Muscle of leg (tissue), 11 donors: ENCODE data around the gene RBKS. TPM values are rescaled to one million over a fixed set of nuclear protein-coding genes. Genes with fewer than 3 reads are reported as not detected.
A peak's percentile ranks its signal among the peaks of the same experiment; 100 is the strongest.

ENCODE experiments used
- DNase-seq: peaks from one replicate; pipeline ENCODE4 v3.0.0; 2013
- H3K27ac ChIP-seq: one replicate; pipeline ENCODE4 v1.5.1; 2013; ENCODE audit warnings: mild to moderate bottlenecking, low read length, control low read depth
- H3K27me3 ChIP-seq: one replicate; pipeline ENCODE4 v1.6.1; 2013; ENCODE audit warnings: low read length; ENCODE audit not compliant: control insufficient read depth, insufficient read depth
- H3K36me3 ChIP-seq: one replicate; pipeline ENCODE4 v1.6.1; 2013; ENCODE audit warnings: low read length; ENCODE audit not compliant: control insufficient read depth, insufficient read depth
- H3K4me1 ChIP-seq: one replicate; pipeline ENCODE4 v1.6.1; 2013; ENCODE audit warnings: low read length; ENCODE audit not compliant: control insufficient read depth, insufficient read depth
- H3K4me3 ChIP-seq: one replicate; pipeline ENCODE4 v1.5.1; 2013; ENCODE audit warnings: low read length, control low read depth
- H3K9me3 ChIP-seq: replicated peaks from 2 replicates; pipeline ENCODE4 v1.6.1; 2013; ENCODE audit warnings: low read depth, low read length; ENCODE audit not compliant: control insufficient read depth
- WGBS: methylation state at CpG from one replicate; pipeline ENCODE4 v1.1.5; 2013; ENCODE audit warnings: missing lambda C conversion rate; ENCODE audit not compliant: insufficient coverage; 5-methylcytosine and 5-hydroxymethylcytosine counted together
- polyA plus RNA-seq, 8 donors: library from polyadenylated mRNA; unstranded; fragments of 120-200 nt; gene quantifications; one replicate each; pipeline versions ENCODE4 v1.2.1 to v1.2.3, GENCODE V29; 2013; ENCODE audit warnings: inconsistent platforms in 1 of 8, low replicate concordance in 1 of 8; ENCODE audit not compliant: insufficient read length in 8 of 8, insufficient read depth in 1 of 8
- total RNA-seq: library from RNA; stranded (reverse); fragments of 120-200 nt; gene quantifications from one replicate; pipeline ENCODE4 v1.2.4, GENCODE V29; 2013

The RBKS gene
- total and polyA plus RNA-seq, 9 donors = 0.56 to 1.4 (median 0.87) TPM

DNA sequence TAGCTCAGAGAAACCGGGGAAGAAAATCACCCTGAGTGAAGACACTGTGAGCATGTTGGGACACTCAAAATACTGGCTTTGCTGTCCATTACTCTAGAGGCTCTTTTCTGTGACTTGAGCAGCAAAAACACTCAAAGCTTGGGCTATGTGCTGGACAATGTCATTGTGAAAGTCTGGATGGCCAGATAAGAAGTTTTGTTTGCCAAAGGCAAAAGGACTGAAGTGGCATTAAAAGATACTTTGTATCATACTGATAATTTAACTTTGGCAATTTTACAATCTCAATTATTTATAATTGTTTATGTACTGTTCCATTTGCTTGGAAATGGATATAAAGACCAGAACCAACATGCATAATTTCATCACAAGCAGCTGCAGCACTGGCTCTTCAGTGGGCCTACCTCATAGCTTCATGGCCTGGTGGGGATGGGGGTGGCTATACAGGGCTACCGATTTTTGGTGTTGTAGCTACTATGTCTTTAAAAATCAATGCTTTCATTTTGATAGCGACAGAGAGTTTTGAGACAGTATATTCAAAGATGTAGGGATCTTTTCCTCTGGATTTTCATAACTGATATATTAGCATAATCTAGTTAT is 51.1 kb downstream of the RBKS start:
- no peaks in the 10 kb centered on the region for H3K9me3 ChIP-seq
- no peak overlapping the region for H3K27ac ChIP-seq
- WGBS = 64% methylated on average over 1 of the region's 3 CpGs
- H3K4me1 ChIP-seq = no peaks in the 10 kb centered on the region
- no peak overlapping the region for H3K4me3 ChIP-seq
- no peak for DNase-seq
- H3K27me3 ChIP-seq = no peaks in the 10 kb centered on the region
- no peaks in the 10 kb centered on the region for H3K36me3 ChIP-seq

DNA sequence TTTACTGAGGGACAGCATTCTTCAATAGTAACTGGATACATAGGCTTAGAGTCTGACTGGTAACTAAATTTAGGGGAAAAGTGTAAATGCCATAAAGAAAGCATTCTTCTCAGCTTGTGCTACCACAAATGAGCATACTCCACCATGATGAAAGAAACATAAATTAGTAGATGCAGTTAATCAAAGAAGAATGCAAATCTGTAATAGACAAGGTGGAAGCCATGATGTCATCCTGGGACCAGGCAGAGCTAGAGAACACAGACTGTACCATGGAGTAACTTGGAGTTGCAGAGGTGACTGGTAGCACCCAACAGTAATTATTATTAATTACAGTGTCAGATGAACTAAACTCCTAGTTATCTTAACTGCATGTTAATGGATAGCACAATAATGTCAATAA is 51.7 kb downstream of the RBKS start:
- H3K36me3 ChIP-seq = no peaks in the 10 kb centered on the region
- no peaks in the 10 kb centered on the region for H3K27me3 ChIP-seq
- no peak overlapping the region for H3K4me3 ChIP-seq
- H3K9me3 ChIP-seq = no peaks in the 10 kb centered on the region
- no peak for DNase-seq
- no peak overlapping the region for H3K27ac ChIP-seq
- no peaks in the 10 kb centered on the region for H3K4me1 ChIP-seq

DNA sequence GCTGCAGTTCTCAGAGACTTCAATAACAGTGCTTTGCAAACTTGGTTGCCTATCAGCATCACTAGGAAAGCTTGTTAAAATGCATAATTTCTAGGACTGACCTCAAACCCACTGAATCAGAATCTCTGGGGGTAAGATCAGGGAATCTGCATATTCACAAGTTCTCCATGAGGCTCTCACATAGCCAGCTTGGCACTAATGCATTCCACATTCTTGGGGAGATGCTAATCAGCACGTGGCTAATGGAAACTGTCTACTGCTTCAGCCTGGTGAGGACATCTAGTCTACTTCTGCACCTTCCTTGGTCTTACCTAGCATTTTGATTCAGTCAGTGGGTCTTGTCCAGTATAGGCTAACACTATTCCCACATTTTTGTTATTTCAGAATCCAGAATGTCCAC is 56.3 kb downstream of the RBKS start:
- Histone ChIP-seq H3K9me3 (no peaks in the 10 kb centered on the region), H3K4me1 (no peaks in the 10 kb centered on the region), H3K36me3 (no peaks in the 10 kb centered on the region), H3K4me3 (no peak overlapping the region), H3K27ac (no peak overlapping the region), H3K27me3 (no peaks in the 10 kb centered on the region)
- no peak for DNase-seq
- WGBS = 30% methylated on average over 1 of the region's 1 CpG

DNA sequence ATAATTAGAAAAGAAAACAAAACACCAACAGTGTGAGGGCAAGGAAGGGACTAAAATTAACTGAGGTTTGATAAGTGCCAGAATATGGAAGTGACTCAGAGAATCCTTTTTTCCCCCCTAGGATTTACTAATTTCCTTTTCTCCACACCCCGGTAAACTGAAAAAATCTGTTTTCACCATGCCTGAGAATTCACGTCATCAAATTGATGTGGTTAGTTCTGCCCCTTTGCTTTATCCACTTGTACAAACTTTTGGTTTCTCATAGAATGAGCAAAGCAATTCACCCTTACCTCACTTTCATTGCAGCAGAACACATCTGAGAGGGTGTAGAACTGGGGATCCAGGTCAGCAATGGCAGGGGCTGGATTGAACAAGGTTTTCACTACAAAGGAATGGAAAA is 57.8 kb downstream of the RBKS start:
- no peaks in the 10 kb centered on the region for H3K9me3 ChIP-seq
- no peaks in the 10 kb centered on the region for H3K4me1 ChIP-seq
- DNase-seq = no peak
- no CpG with 5 or more reads among the region's 2 CpGs for WGBS
- no peaks in the 10 kb centered on the region for H3K27me3 ChIP-seq
- H3K36me3 ChIP-seq = no peaks in the 10 kb centered on the region
- no peak overlapping the region for H3K4me3 ChIP-seq
- no peak overlapping the region for H3K27ac ChIP-seq

DNA sequence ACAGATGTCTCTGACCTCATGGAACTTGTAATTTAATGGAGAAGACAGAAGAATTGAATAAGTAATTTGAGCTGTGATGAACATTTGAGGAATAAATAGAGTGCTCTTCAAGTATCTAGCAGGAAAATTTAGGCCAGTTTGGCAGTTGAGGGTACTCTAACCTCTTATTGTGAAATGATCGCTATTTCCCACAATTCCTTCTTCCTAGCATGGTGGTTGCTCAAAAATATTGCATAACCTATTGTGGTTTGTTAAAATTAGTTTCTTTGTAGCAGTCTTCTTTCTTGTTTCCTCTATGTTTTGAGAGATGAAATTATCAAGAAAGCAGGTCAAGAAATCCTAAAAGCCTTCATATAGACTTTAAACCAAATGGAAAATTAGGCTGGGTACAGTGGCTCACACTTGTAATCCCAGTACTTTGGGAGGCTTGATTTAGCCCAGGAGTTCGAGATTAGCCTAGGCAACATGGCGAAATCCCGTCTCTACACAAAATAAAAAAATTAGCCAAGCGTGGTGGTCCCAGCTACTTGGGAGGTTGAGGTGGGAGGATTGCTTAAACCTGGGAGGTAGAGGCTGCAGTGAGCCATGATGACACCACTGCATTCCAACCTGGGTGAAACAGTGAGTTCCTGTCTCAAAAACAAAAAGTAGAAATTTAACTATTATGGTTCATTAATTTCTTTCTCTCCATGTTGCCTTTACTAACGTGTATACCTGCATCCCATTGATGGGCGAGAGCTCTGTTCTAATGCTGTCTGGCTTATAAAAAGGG is 58.7 kb downstream of the RBKS start:
- DNase-seq = peak; percentile 10
- WGBS = no CpG with 5 or more reads among the region's 7 CpGs
- Histone ChIP-seq H3K9me3 (no peaks in the 10 kb centered on the region), H3K27me3 (no peaks in the 10 kb centered on the region), H3K27ac (no peak overlapping the region), H3K4me3 (no peak overlapping the region), H3K4me1 (no peaks in the 10 kb centered on the region), H3K36me3 (no peaks in the 10 kb centered on the region)

DNA sequence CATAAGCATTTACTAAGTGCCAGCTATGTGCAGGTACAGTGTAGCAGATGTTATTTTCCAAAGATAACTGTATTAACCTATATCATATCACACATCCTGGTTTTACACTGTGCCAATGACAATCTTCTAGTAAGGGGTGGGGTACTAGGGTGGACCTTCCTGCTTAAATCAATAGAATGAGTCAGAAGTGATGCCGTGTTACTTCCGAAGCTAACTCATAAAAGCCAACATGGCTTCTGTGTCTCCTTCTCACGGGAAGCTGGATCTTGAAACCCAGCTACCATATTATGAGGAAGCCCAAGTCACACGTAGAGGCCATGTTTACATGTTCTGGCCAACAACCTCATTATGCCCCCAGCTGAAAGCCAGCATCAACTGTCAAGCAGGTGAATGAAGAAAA is 59.5 kb downstream of the RBKS start:
- DNase-seq = no peak
- Histone ChIP-seq H3K27me3 (no peaks in the 10 kb centered on the region), H3K27ac (no peak overlapping the region), H3K4me1 (no peaks in the 10 kb centered on the region), H3K36me3 (no peaks in the 10 kb centered on the region), H3K4me3 (no peak overlapping the region), H3K9me3 (no peaks in the 10 kb centered on the region)
- 86% methylated on average over 1 of the region's 4 CpGs for WGBS

DNA sequence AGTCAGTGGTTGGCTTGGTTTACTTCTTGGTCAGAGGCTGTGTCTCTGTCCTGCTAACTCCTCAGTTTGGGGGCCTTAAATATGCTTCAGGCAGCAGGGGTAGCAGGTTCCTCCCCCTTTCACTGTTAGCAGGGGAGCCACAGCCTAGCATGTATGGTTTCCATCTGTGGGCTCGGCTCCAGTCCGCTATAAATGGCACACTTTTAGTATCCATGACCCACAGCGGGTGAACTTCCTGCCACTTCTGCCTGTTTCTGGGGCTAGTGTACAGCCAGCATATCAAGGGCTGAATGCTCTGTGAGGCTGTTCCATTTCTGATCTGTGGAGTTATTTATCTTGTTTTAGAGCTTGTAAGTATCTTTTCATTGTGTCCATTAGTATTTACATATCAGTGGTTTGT is 60.4 kb downstream of the RBKS start:
- H3K36me3 ChIP-seq = no peaks in the 10 kb centered on the region
- H3K9me3 ChIP-seq = no peaks in the 10 kb centered on the region
- no peak for DNase-seq
- no peak overlapping the region for H3K27ac ChIP-seq
- H3K4me3 ChIP-seq = no peak overlapping the region
- no peaks in the 10 kb centered on the region for H3K27me3 ChIP-seq
- no peaks in the 10 kb centered on the region for H3K4me1 ChIP-seq
- WGBS = no CpG with 5 or more reads among the region's 3 CpGs

DNA sequence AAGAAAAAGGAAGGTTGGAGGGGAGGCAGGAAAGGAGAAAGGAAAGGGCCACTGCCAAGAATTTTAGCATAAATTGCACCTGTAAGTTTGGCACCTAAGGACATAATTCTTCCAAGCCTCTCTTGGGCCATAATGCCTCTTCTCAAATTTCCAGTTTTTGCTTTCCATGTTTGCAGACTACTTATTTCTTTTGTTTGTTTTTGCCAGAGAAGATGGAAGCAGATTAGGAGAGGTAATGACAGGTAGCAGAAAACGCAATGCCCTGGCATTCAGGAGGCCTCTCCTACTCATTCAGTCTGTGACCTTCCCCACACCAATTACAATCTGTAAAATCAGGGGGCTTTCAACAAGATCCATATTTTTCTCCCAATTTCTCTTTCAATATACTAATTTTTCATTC is 61.9 kb downstream of the RBKS start:
- no peaks in the 10 kb centered on the region for H3K4me1 ChIP-seq
- no peak overlapping the region for H3K4me3 ChIP-seq
- no CpG with 5 or more reads among the region's 1 CpG for WGBS
- DNase-seq = no peak
- H3K36me3 ChIP-seq = no peaks in the 10 kb centered on the region
- H3K27ac ChIP-seq = no peak overlapping the region
- peaks cover 6% of the 10 kb centered on the region for H3K9me3 ChIP-seq
- no peaks in the 10 kb centered on the region for H3K27me3 ChIP-seq

DNA sequence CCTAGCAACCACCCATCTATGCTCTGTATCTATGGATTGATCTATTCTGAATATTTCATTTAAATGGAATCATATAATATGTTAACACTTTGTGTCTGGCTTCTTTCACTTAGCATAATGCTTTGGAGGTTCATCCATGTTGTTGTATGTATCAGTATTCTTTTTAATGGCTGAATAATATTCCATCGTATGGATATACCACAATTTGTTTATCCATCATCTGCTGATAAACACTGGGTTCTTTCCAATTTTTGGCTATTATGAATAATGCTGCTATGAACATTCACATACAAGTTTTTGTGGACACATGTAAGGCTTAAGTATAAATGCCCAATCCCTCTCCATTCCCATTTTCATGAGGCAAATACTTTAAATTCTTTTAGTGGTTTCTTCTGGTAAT is 65.8 kb downstream of the RBKS start:
- no peak for DNase-seq
- no peak overlapping the region for H3K27ac ChIP-seq
- no peaks in the 10 kb centered on the region for H3K36me3 ChIP-seq
- no CpG with 5 or more reads among the region's 1 CpG for WGBS
- no peaks in the 10 kb centered on the region for H3K27me3 ChIP-seq
- H3K4me3 ChIP-seq = no peak overlapping the region
- H3K4me1 ChIP-seq = no peaks in the 10 kb centered on the region
- peaks cover 6% of the 10 kb centered on the region for H3K9me3 ChIP-seq

DNA sequence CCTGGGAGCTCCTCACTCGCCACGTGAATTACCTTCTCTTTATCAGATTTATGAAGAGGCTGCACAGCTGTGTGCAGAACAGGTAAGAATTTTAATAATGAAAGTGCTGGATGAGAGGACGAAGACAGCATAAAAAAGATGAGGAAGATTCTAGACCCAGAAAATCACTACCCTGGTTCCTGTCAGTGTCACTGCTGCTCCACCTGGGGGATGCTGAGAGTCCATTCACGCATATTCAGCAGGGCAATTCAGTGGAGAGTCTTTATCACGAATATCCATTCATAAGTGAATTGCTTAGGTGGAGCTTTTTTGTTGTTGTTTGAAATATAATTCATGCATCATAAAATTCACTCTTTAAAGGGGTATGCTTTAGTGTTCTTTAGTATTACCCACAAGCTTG is 66.6 kb downstream of the RBKS start:
- no peaks in the 10 kb centered on the region for H3K27me3 ChIP-seq
- no peak for DNase-seq
- no peak overlapping the region for H3K27ac ChIP-seq
- peaks cover 6% of the 10 kb centered on the region for H3K9me3 ChIP-seq
- H3K4me3 ChIP-seq = no peak overlapping the region
- no peaks in the 10 kb centered on the region for H3K36me3 ChIP-seq
- H3K4me1 ChIP-seq = no peaks in the 10 kb centered on the region
- 100% methylated on average over 1 of the region's 5 CpGs for WGBS
